ENCODE results near the gene POMC.
"Not testable (repeated sequence)": the region's sequence is repeated elsewhere in the genome, so short reads cannot be mapped to it uniquely, and the experiment has no call there.

POMC gene

DNA sequence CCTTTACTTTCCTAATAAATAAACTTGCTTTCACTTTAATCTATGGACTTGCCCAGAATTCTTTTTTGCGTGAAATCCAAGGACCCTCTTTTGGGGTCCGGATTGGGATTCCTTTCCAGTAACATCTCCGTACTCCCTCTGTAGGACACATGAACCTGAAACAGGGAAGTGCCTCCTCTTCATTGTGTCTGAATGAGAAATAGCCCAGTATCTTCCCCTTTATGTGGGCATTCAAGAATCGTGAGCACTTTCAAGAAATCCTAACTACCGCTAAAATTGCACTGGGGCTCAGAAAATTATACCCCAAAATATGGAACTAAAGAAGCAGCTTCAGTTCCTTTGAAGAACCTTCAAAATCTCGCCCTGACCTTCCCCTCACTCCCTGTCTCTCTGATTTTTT lies 7.8 kb upstream of the POMC start:
- FAIRE-seq: no peak

DNA sequence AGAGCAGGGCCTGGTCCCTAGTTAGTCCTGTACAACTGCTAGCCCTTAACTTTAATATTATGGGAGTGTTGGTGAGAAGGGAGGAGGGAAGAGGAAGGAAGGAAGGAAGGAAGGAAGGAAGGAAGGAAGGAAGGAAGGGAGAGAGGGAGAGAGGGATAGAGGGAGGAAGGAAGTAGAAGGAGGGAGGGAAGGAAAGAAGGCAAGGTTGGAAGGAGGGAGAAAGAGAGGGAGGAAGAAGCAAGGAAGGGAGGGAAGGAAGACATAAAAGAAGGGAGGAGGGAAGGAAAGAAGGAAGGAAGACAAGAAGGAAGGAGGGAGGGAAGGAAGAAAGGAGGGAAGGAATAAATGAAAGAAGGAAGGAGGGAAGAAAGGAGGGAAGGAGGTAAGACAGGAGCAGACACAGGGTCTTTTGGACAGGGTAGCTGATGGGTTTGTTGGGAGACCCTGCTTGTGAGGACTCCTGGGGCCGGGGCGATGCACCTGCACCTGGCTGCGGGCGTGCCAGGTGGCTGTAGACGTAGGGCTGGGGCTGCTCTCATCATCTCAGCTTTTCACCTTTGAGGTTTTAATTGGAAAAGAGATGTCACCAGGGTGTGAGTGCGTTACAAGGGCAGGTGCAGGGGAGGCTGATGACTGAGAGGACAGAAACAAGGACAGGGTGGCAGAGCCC lies 5.9 kb upstream of the POMC start:
- FAIRE-seq: no peak

DNA sequence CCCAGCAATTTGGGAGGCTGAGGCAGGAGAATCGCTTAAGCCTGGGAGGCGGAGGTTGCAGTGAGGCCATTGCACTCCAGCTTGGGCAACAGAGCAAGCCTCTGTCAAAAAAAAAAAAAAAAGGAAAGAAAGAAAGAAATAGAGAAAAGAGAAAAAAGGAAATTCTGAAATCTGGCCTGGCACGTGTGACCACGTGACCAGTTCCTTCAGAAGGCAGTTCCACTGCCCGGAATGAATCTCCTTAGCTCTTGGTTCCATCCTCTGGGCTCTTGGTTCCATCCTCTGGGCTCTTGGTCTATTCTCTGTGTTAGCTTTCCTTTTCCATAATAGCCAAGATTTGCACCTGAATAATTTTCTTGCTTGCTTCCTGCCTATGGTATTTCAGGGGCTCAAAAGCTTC lies 5.3 kb upstream of the POMC start:
- no peak for FAIRE-seq

DNA sequence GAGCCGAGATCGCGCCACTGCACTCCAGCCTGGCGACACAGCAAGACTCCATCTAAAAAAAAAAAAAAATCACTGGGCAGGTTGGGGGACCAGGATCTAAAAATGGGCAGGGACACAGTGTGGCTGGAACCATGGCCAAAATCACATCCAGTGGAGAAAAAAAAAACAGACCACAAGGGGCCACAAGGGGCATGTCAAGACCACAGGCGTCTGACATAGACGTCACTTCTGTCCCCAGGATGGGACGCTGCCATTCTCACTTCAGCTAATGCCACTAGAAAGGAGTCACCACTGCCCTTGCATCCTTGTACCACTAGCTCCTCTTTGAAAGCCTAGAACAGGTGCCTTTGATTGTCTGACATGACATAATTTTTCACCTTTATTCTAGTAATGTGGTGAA lies 2.5 kb upstream of the POMC start:
- FAIRE-seq: no peak

DNA sequence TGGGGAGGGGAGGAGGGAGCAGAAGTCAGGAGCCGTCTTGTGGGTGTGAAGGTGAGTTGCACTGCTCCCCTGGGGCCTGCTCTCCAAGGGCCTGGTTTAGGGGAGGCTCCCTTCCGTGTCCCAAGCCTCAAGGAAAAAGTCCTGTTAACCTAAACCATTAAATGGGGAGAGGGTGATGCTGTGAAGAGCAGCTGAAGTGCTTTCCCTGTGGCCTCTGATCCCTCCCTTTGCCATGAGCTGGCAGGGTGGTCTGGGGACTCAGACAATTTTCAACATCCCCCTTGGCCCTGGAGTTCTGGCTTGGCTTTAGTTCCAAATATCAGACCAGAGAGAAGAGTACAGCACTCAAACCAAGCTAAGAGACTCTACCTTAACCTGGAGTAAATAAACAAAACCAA lies 692 bp upstream of the POMC start:
- FAIRE-seq: no peak

DNA sequence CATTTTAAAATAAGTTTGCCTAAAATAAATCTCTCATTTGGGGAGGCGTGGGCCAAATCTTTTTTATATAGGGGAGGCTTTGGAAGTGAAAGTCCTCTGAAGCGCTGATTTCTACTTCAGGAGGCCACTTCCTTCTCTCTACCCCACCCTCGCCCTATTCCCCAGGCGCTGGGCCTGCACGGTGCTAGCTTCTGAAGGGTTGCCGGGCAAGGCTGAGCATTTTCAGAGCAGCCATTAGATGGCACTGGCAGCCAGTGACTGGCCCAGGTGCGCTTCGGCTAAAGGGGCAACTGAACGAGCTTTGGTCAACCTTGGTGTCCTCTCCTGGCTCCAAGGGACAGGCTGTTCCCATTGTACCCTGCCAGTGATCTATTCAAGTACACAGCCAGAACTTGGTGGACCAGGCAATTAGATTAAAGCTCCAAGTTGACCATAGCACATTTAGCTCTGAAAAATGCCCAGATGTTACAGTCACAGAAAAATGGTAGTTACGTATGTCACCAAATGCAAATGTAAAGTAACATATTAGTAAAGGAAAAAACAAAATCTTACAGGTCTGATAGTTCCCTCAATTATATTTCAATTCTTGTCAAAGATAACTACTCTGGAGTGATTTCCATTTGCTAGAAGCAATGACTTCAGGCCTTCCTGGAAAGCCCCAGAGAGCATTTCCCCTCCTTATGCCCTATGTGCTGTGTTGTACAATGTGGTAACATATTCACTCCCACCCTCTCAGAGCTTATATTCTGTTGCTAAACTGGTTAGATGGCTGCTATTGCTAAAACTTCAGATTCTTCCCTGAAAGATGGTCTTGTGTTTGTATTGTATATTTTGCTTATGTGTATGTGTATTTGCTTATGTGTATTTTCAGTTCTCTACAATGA lies 2.1 kb downstream of the POMC start:
- FAIRE-seq: no peak

DNA sequence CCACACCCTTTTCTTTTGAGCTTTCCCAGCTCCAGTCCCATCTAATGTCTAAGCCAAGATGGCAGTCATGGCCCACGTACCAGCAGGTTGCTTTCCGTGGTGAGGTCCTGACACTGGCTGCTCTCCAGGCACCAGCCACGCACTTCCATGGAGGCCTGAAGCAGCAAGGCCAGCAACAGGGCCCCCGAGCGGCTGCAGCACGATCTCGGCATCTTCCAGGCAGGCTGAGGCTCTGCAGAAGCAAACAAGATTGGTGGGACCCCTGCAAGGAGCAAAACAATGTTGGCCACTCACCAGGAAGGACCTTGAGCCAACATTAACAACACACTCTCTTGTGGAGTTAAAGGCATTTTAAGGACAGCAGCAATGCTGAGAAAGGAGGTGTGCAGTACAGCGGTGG lies 3.8 kb downstream of the POMC start:
- FAIRE-seq: no peak

DNA sequence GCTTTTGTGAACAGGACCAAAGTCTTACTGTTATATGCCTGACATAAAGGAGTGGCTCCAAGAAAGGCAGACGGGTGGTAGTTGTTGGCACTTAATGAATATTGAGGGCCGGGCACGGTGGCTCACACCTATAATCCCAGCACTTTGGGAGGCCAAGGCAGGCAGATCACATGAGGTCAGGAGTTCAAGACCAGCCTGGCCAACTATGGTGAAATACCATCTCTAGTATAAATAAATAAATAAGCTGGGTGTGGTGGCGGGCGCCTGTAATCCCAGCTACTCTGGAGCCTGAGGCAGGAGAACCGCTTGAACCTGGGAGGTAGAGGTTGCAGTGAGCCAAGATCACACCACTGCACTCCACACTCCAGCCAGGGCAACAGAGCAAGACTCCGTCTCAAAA lies 6.3 kb downstream of the POMC start:
- not testable (repeated sequence) for FAIRE-seq

DNA sequence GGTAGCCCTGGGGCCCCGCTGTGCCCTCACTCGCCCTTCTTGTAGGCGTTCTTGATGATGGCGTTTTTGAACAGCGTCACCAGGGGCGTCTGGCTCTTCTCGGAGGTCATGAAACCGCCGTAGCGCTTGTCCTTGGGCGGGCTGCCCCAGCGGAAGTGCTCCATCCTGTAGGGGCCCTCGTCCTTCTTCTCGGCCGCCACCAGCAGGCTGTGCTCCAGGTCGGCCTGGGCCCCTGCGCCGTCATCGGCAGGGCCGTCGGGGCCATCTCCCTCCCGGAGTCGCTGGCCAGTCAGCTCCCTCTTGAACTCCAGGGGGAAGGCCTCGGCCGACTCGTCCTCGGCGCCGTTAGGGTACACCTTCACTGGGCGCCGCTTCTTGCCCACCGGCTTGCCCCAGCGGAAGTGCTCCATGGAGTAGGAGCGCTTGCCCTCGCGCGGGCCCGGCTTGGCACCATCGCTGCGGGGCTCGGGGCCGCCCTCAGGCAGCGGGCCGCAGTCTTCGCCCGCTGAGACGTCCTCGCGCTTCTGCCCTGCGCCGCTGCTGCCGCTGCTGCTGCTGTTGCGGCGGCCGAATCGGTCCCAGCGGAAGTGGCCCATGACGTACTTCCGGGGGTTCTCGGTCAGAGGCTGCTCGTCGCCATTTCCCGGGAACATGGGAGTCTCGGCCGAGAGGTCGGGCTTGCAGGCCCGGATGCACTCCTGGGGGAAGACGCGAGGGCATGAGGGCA lies 7.2 kb downstream of the POMC start:
- FAIRE-seq: no peak

DNA sequence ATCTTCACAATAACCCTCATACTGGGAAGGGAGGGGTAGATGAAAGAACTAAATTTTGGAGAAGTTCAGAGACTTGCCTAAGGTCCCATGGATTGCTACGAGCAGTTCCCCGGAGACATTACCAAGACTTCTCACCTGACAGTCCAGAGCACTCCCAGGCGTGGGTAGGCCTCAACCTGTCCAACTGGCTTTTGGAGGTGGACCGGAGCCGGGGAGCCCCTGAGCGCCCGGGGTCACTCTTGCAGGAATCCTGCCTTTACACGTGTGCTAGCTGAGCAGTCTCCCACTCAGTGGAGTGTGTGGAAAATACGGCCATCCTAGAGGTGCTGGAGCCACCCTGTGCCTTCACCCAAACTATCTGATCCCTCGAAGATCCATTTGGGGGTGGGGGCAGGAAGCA lies 8.0 kb downstream of the POMC start:
- no peak for FAIRE-seq

DNA sequence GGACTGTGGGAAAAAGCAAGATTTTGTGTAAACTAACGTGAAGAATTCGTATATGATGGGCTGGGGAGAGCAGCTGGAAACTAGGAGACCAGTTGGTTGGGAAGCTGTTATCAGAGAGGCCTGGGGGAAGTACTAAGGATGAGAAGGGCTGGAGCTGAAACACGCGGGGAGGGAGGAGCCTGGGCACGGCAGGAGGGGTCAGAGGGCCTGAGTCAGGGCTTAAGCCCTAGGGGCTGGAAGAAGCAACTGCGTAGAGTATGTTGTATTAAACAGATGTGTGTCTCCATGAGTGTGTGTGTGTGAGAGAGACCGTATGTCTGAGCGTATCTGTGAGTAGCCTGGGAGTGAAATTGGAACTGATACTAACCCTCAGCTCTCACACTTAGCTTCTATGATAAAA lies 8.4 kb downstream of the POMC start:
- FAIRE-seq: no peak

DNA sequence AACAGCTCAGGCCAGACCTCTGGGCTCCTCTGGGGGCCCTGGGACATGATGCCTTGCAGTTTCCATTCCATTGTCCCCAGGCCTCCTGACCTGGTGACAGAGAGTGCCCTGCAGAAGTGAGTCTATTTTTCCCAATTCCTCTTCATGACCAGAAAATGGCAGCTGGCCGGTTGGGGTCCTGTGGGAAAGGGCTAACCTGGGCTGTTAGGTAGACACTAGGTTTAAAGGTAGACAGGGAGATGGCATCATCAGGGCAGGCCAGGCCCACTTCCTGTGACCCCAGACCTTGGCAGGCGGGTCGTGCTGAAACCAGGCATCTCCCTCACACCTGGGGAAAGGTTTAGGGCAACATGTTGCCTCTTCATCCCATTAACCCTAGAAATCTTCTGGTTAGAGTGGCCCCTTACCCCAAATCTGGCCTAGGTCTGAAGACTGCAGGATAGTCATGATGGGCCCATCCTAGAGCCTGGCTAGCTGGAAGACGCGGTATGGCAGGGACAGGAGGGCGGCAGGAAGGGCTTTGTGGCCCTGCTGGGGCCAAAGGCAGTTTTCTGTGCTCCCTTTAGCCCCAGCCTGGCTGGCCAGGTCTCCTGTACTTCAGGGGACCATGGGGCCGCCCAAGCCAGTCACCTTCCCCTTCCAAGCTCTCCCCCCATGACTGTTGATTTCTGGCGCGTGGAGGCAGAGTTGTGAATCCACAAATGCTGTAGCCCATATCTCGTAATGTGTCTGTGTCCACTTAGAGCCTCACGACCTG lies 10.1 kb downstream of the POMC start:
- FAIRE-seq: no peak

DNA sequence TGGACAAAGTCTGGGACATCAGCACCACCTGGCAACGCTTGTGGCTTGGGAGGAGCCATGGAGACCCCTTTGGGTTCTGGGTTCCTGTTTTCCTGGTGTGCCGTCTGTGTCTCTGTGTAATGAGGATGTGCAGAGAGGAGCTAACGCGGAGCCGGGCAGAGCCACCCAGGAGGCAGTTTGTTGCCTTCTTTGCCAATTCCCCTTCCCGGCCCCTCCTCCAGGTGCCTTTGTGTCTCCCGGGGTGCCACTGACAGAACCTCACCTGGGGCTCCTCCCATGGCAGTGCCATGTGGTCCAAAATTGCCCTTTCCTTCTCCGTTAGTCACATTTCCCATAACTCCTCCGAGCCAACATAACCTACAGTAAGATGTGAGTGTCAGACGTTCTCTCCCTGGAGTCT lies 13.0 kb downstream of the POMC start:
- no peak for FAIRE-seq

DNA sequence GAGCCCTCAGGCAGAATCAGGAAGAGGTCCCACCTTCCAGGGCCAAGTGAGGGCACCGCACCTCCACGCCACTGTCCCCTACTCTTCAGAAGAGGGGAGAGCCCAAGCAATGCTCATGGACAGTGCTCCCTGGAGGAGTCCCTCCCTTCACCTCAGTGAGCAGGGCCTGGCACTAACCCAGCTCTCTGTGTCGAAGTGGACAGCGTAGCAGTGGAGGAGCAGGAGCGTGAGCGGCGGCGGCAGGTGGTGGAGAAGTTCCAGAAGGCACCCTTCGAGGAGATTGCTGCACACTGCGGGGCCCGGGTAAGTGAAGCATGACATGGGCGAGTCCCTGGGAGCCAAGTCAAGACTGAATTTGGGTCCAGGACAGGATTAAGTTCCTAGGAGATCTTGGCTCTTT lies 16.7 kb downstream of the POMC start:
- no peak for FAIRE-seq

DNA sequence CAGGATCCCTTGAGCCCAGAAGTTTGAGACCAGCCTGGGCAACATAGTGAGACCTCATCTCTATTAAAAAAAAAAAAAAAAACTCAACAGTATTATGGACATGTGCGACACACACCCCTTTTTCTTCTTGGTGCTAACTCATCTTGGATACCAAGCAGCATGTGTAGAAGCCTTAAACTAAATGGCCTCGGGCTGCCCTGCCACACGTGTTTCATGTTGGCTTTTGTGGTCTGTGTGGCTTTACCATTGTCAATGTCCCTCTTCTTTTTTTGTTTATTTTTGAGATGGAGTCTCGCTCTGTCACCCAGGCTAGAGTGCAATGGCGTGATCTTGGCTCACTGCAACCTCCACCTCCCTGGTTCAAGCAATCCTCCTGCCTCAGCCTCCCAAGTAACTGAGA lies 17.4 kb downstream of the POMC start:
- not testable (repeated sequence) for FAIRE-seq

DNA sequence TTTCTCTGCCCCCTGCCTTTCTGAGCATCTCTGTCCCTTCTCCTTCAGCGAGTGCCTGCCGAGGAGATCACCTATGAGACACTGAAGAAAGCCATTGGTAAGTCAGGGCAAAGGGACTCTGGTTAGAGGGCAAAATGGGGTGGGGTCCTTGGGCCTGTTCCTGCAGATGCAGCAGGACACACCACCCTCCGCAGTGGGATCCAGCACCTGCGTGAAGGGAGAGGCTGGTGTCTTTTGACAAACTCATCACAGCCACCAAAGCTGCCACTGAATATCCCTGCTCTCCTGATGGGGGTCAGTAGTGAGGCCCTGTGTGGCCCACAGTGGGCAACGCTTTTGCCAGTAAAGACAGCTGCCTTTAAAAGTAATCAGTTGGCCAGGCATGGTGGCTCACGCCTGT lies 18.7 kb downstream of the POMC start:
- FAIRE-seq: no peak

DNA sequence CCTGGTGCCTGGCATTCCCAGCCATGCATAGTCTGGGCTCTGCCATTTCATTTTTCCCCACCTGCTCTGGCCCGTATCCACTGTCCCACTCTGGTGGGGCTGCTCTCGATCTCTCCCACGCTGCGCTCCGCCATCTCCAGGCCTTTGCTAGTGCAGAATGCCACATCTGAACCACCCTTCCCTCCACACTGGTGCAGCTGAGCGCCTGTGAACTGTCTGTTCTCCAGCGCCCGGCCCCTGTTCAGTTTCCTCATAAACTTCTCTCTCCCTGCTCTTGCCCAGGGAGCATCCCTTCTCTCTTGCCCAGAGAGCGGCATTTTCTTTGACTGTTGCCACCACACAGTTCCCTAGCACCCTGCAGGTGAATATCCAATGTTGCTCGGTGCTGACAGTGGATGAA lies 21.5 kb downstream of the POMC start:
- no peak for FAIRE-seq

DNA sequence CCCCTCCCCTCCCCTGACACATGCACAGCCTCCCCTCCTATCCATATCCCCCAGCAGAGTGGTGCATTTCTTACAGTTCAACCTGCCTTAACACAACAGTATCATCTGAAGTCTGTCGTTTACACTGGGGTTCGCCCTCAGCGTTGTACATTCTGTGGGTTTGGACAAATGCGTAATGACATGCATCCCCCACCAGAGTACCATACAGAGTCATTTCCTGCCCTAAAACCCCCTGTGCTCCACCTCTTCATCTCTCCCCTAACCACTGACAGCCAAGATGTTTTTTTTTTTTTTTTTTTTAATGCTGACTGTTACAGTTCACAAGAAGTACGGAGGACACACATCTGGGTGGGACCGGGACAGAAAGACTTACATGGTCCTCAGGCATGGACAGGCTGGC lies 22.6 kb downstream of the POMC start:
- FAIRE-seq: no peak

DNA sequence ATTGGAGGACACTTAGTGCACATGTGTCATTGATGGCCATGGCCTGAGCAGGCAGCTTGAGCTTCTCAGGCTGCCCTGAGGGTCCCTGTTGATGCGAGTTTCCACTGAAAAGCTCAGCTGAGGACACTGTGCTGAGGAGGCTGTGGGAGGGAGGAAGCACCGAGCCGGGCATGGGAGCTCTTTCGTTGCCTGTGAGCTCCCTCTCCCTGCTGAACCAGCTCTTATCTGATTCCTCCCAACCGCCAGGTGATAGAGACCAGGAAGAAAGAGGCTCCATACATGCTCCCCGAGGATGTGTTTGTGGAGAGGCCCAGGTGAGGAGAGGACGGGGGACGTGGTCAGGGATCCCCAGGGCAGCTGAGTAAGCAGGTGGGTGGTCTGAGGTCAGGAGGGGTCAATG lies 27.3 kb downstream of the POMC start:
- no peak for FAIRE-seq

DNA sequence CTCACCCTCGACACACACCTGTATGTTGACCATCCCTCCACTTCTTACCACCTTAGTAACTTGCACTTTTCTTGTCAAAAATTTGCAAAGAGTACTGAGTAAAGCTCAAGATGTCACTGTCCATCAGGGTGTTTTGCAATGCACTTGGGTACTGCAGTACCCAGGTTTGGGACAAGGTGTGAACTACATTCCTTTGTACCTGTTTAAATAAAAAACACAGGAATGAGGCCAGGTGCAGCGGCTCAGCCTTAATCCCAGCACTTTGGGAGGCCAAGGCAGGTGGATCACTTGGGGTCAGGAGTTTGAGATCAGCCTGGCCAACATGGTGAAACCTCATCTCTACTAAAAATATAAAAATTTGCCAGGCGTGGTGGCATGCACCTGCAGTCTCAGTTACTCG lies 27.8 kb downstream of the POMC start:
- FAIRE-seq: not testable (repeated sequence)

DNA sequence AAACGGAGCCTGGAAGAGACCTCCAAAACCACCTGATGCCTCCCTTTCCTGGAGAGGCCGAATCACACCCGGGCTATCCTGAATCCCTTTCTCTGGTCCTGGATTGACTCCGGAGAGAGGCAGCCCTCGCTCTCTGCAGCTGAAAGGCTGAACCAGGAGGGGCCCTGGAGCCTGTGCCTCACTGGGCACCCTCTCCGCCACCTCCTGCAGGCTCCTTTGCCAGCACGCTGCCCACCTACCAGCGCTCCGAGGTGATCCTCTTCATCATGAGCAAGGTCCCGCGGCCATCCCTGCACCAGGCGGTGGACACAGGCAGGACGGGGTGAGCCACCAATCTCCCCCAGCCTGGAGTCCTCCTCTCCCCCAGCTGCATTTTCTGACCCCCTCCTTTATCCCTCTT lies 35.7 kb downstream of the POMC start:
- no peak for FAIRE-seq

DNA sequence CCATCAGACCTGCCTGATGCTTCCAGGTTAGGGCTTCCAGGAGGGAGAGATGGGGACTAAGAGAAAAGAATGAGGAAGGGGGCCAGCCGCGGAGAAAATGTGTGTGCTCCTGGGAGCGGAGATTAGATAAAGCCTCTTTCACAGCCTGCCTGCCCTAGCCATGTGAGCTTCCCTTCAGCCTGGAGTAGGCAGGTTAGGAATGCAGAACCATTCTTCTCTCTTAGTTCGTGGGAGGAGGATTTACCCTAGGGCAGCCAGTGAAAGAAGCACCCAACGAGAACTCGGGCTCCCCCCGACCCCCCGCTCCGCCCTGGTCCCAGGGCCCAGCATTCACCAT lies 36.1 kb downstream of the POMC start:
- no peak for FAIRE-seq
